Liver (tissue), 3 donors: Measurements from ENCODE around the gene HOXA3.

Experiments
- CTCF ChIP-seq: fragments of 150-350 bp; IDR thresholded peaks from 2 replicates; pipeline ENCODE4 v1.5.1; 2017; ENCODE audit warnings: improper control_type of control experiment, low read depth, low read length; ENCODE audit not compliant: missing input control
- FOXA1 ChIP-seq: IDR thresholded peaks from 2 replicates; pipeline ENCODE4 v1.6.1; 2016; ENCODE audit warnings: antibody characterized with exemption
- GABPA ChIP-seq, 2 donors: IDR thresholded peaks in 1 of 2; conservative IDR thresholded peaks in 1 of 2; 2 replicates each; pipeline ENCODE4 v1.6.1; 2016; ENCODE audit warnings: antibody characterized with exemption in 2 of 2, mild to moderate bottlenecking in 1 of 2, moderate library complexity in 1 of 2
- RXRA ChIP-seq, 2 donors: IDR thresholded peaks; 2 replicates each; pipeline ENCODE4 v1.6.1; 2017 to 2018; ENCODE audit warnings: antibody characterized with exemption in 2 of 2, mild to moderate bottlenecking in 1 of 2
- SP1 ChIP-seq: IDR thresholded peaks from 2 replicates; pipeline ENCODE4 v1.6.1; 2018; ENCODE audit warnings: antibody characterized with exemption, mild to moderate bottlenecking
- TAF1 ChIP-seq: conservative IDR thresholded peaks from 2 replicates; pipeline ENCODE4 v1.6.1; 2016; ENCODE audit warnings: antibody characterized with exemption, mild to moderate bottlenecking
- YY1 ChIP-seq: IDR thresholded peaks from 2 replicates; pipeline ENCODE4 v1.6.1; 2016; ENCODE audit warnings: antibody characterized with exemption, mild to moderate bottlenecking
- TF ChIP-seq, protein P1 (sequence below): IDR thresholded peaks from 2 replicates; pipeline ENCODE4 v1.6.1; 2016; ENCODE audit warnings: antibody characterized with exemption
- TF ChIP-seq, protein P2 (sequence below): IDR thresholded peaks from 2 replicates; pipeline ENCODE4 v1.6.1; 2016; ENCODE audit warnings: antibody characterized with exemption
- donor health status: healthy.
- donor health status: healthy.

- TF ChIP-seq CTCF = no peak
- no peak for TF ChIP-seq FOXA1
- TF ChIP-seq RXRA (IDR thresholded peaks at IDR 0.05) = no peak
- no peak for TF ChIP-seq SP1
- no peak for TF ChIP-seq TAF1
- TF ChIP-seq, protein P1, sequence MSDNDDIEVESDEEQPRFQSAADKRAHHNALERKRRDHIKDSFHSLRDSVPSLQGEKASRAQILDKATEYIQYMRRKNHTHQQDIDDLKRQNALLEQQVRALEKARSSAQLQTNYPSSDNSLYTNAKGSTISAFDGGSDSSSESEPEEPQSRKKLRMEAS = no peak
- no peak for TF ChIP-seq GABPA (IDR thresholded peaks at IDR 0.05 in 1 of 2, conservative IDR thresholded peaks at IDR 0.05 in 1 of 2)
- TF ChIP-seq, protein P2, sequence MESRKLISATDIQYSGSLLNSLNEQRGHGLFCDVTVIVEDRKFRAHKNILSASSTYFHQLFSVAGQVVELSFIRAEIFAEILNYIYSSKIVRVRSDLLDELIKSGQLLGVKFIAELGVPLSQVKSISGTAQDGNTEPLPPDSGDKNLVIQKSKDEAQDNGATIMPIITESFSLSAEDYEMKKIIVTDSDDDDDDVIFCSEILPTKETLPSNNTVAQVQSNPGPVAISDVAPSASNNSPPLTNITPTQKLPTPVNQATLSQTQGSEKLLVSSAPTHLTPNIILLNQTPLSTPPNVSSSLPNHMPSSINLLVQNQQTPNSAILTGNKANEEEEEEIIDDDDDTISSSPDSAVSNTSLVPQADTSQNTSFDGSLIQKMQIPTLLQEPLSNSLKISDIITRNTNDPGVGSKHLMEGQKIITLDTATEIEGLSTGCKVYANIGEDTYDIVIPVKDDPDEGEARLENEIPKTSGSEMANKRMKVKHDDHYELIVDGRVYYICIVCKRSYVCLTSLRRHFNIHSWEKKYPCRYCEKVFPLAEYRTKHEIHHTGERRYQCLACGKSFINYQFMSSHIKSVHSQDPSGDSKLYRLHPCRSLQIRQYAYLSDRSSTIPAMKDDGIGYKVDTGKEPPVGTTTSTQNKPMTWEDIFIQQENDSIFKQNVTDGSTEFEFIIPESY = no peak
- no peak for TF ChIP-seq YY1
These were observed 8.9 kb upstream of the HOXA3 start for GRCh38 chr7:27161214-27161720.
